Stimulated activated CD4-positive, alpha-beta T cell treated with anti-CD3 and anti-CD28 coated beads, TNF-alpha, amount 100 ng/mL, for 4 hours (primary cell): Measurements from ENCODE around the gene CABP1.

Experiments
- DNase-seq, 3 experiments: peaks; one replicate each; pipeline ENCODE4 v3.0.0-alpha.2; 2020; ENCODE audit warnings: low read depth in 3 of 3

The CABP1 gene

GRCh38 chr12:120630104-120630892, 10.1 kb upstream of the CABP1 start:
- no peak for DNase-seq

- DNase-seq, result no peak
These were observed 9.3 kb upstream of the CABP1 start for GRCh38 chr12:120631097-120631496.

- DNase-seq, result peak; percentile 13 to 30 (median 18)
These were observed 721 bp downstream of the CABP1 start for GRCh38 chr12:120640861-120641833.

GRCh38 chr12:120642121-120642520, 1.7 kb downstream of the CABP1 start:
- DNase-seq, result no peak

GRCh38 chr12:120642826-120643225, 2.4 kb downstream of the CABP1 start:
- DNase-seq, result no peak

GRCh38 chr12:120643574-120643973, 3.1 kb downstream of the CABP1 start:
- no peak for DNase-seq

- DNase-seq, result no peak
These were observed 5.6 kb downstream of the CABP1 start for GRCh38 chr12:120646044-120646443.

- no peak for DNase-seq
These were observed 6.9 kb downstream of the CABP1 start for GRCh38 chr12:120647375-120647755.

- no peak for DNase-seq
These were observed 9.2 kb downstream of the CABP1 start for GRCh38 chr12:120649442-120650232.

GRCh38 chr12:120650233-120650690, 9.8 kb downstream of the CABP1 start:
- DNase-seq, result no peak

- DNase-seq, result no peak
These were observed 11.4 kb downstream of the CABP1 start for GRCh38 chr12:120651821-120652220.

GRCh38 chr12:120652656-120653435, 12.4 kb downstream of the CABP1 start:
- DNase-seq, result no peak

GRCh38 chr12:120653611-120654010, 13.2 kb downstream of the CABP1 start:
- no peak for DNase-seq

- no peak for DNase-seq
These were observed 14.2 kb downstream of the CABP1 start for GRCh38 chr12:120654656-120655055.

- DNase-seq, result no peak
These were observed 15.6 kb downstream of the CABP1 start for GRCh38 chr12:120656008-120656407.

- no peak for DNase-seq
These were observed 18.1 kb downstream of the CABP1 start for GRCh38 chr12:120658286-120659150.

- no peak for DNase-seq
These were observed 18.7 kb downstream of the CABP1 start for GRCh38 chr12:120659151-120659525.

- DNase-seq, result no peak
These were observed 21.0 kb downstream of the CABP1 start for GRCh38 chr12:120661432-120661831.

GRCh38 chr12:120662879-120663278, 22.5 kb downstream of the CABP1 start:
- no peak for DNase-seq

GRCh38 chr12:120663741-120664140, 23.3 kb downstream of the CABP1 start:
- DNase-seq, result no peak
